BE2C (cell line): ENCODE results near the gene SURF2.
A peak's percentile ranks its signal among the peaks of the same experiment; 100 is the strongest.

Experiments
- DNase-seq: peaks from one replicate; pipeline ENCODE4 v3.0.0-alpha.2; 2020
- H3K27me3 ChIP-seq: fragments of 250-450 bp; sonication (Bioruptor Pico); 2 replicates; pipeline ENCODE4 v1.5.1; 2020; ENCODE audit warnings: mild to moderate bottlenecking
- H3K36me3 ChIP-seq: fragments of 250-450 bp; sonication (Bioruptor Pico); 2 replicates; pipeline ENCODE4 v1.5.1; 2020; ENCODE audit warnings: mild to moderate bottlenecking
- H3K4me1 ChIP-seq: fragments of 250-450 bp; sonication (Bioruptor Pico); 2 replicates; pipeline ENCODE4 v1.5.1; 2020
- H3K4me3 ChIP-seq: 2 replicates; pipeline ENCODE4 v1.5.1; 2011; ENCODE audit warnings: low read depth, low read length
- H3K9me3 ChIP-seq: fragments of 250-450 bp; sonication (Bioruptor Pico); 2 replicates; pipeline ENCODE4 v1.5.1; 2020
- CTCF ChIP-seq: IDR thresholded peaks from 2 replicates; pipeline ENCODE4 v1.5.1; 2012; ENCODE audit warnings: mild to moderate bottlenecking, low read depth, low read length

Gene SURF2

GRCh38 chr9:133341369-133342068 lies 14.8 kb upstream of the SURF2 start:
- no peaks in the 10 kb centered on the region for H3K27me3 ChIP-seq
- H3K4me1 ChIP-seq: no peaks in the 10 kb centered on the region; the same call in 1 of the 2 replicates
- no peak for TF ChIP-seq CTCF
- no peak for DNase-seq
- H3K9me3 ChIP-seq: no peaks in the 10 kb centered on the region
- H3K4me3 ChIP-seq: no peak overlapping the region
- H3K36me3 ChIP-seq: peaks cover 67% of the 10 kb centered on the region

GRCh38 chr9:133342069-133342406 lies 14.3 kb upstream of the SURF2 start:
- no peaks in the 10 kb centered on the region for H3K9me3 ChIP-seq
- H3K27me3 ChIP-seq: no peaks in the 10 kb centered on the region
- H3K4me1 ChIP-seq: no peaks in the 10 kb centered on the region; the same call in 1 of the 2 replicates
- H3K36me3 ChIP-seq: peaks cover 67% of the 10 kb centered on the region
- peak; percentile 46 for TF ChIP-seq CTCF
- no peak for DNase-seq
- no peak overlapping the region for H3K4me3 ChIP-seq

- no peaks in the 10 kb centered on the region; the same call in 1 of the 2 replicates for H3K4me1 ChIP-seq
- no peaks in the 10 kb centered on the region for H3K27me3 ChIP-seq
- peaks cover 67% of the 10 kb centered on the region for H3K36me3 ChIP-seq
- peak; percentile 51 for TF ChIP-seq CTCF
- H3K9me3 ChIP-seq: no peaks in the 10 kb centered on the region
- peak; percentile 74 for DNase-seq
- no peak overlapping the region for H3K4me3 ChIP-seq
Measured at GRCh38 chr9:133342570-133342969, 13.8 kb upstream of the SURF2 start.

- H3K36me3 ChIP-seq: peaks cover 77% of the 10 kb centered on the region
- TF ChIP-seq CTCF: no peak
Measured at GRCh38 chr9:133344071-133344470, 12.3 kb upstream of the SURF2 start.

GRCh38 chr9:133344979-133345378 lies 11.4 kb upstream of the SURF2 start:
- no peak for DNase-seq
- Histone ChIP-seq H3K9me3 (no peaks in the 10 kb centered on the region), H3K4me3 (no peak overlapping the region), H3K36me3 (peaks cover 81% of the 10 kb centered on the region), H3K27me3 (no peaks in the 10 kb centered on the region), H3K4me1 (no peaks in the 10 kb centered on the region; the same call in 1 of the 2 replicates)
- TF ChIP-seq CTCF: no peak

More at GRCh38 chr9:133344071-133344470, 12.3 kb upstream of the SURF2 start:
- no peaks in the 10 kb centered on the region for H3K27me3 ChIP-seq
- H3K4me3 ChIP-seq: no peak overlapping the region
- no peaks in the 10 kb centered on the region for H3K9me3 ChIP-seq
- H3K4me1 ChIP-seq: no peaks in the 10 kb centered on the region; the same call in 1 of the 2 replicates
- no peak for DNase-seq

GRCh38 chr9:133345596-133345995 lies 10.8 kb upstream of the SURF2 start:
- no peak for DNase-seq
- Histone ChIP-seq H3K9me3 (no peaks in the 10 kb centered on the region), H3K36me3 (peaks cover 81% of the 10 kb centered on the region), H3K27me3 (no peaks in the 10 kb centered on the region), H3K4me1 (no peaks in the 10 kb centered on the region; the same call in 1 of the 2 replicates), H3K4me3 (no peak overlapping the region)
- no peak for TF ChIP-seq CTCF
